HCT116 (cell line): Measurements from ENCODE around the gene SF3B1.

Source experiments
- CBX3 ChIP-seq: IDR thresholded peaks from 2 replicates; pipeline ENCODE4 v1.6.1; 2012; ENCODE audit warnings: low read depth
- CTCF ChIP-seq, 3 experiments: fragments of 200-600 bp in 1 of 3; sonication (generic) in 1 of 3; IDR thresholded peaks in 2 of 3; conservative IDR thresholded peaks in 1 of 3; 2 replicates each; pipeline ENCODE4 v1.5.1; 2012 to 2017; ENCODE audit warnings: low read depth in 2 of 3, low read length in 2 of 3, antibody characterized with exemption in 1 of 3, borderline replicate concordance in 1 of 3, control low read depth in 1 of 3, mild to moderate bottlenecking in 1 of 3, mixed read lengths in 1 of 3, mixed run types in 1 of 3, moderate library complexity in 1 of 3; ENCODE audit not compliant: insufficient read depth in 1 of 3
- EGR1 ChIP-seq: IDR thresholded peaks from 2 replicates; pipeline ENCODE4 v1.6.1; 2012; ENCODE audit warnings: low read depth
- EZH2 ChIP-seq: fragments of 200-600 bp; sonication (generic); IDR thresholded peaks from 2 replicates; pipeline ENCODE4 v1.6.1; 2017; ENCODE audit warnings: antibody characterized with exemption, mixed run types
- EZH2phosphoT487 ChIP-seq: fragments of 200-600 bp; IDR thresholded peaks from 2 replicates; pipeline ENCODE4 v1.6.1; 2018; ENCODE audit warnings: antibody characterized with exemption, borderline replicate concordance
- FOSL1 ChIP-seq: IDR thresholded peaks from 2 replicates; pipeline ENCODE4 v1.6.1; 2012; ENCODE audit warnings: low read depth
- POLR2A ChIP-seq: IDR thresholded peaks from 2 replicates; pipeline ENCODE4 v1.7.0; 2011; ENCODE audit warnings: borderline replicate concordance; ENCODE audit not compliant: insufficient read depth, insufficient read length; ENCODE audit errors: extremely low read depth
- RAD21 ChIP-seq: IDR thresholded peaks from 2 replicates; pipeline ENCODE4 v1.6.1; 2012; ENCODE audit warnings: low read depth, mild to moderate bottlenecking
- YY1 ChIP-seq: IDR thresholded peaks from 2 replicates; pipeline ENCODE4 v1.6.1; 2011; ENCODE audit warnings: low read length, low read depth, moderate library complexity, mild to moderate bottlenecking; ENCODE audit not compliant: insufficient replicate concordance; ENCODE audit errors: extremely low read depth
- TF ChIP-seq, protein P1 (sequence below): IDR thresholded peaks from 2 replicates; pipeline ENCODE4 v1.6.1; 2012

GRCh38 chr2:197399887-197400540 is 34.8 kb downstream of the SF3B1 start:
- TF ChIP-seq CTCF (IDR thresholded peaks at IDR 0.05 in 2 of 3, conservative IDR thresholded peaks at IDR 0.05 in 1 of 3; ENCODE audit: borderline replicate concordance in 1 of 3, insufficient read depth in 1 of 3, low read depth in 2 of 3, low read length in 2 of 3), result no peak
- no peak for TF ChIP-seq EZH2
- no peak for TF ChIP-seq RAD21
- TF ChIP-seq CBX3, result no peak
- TF ChIP-seq EZH2phosphoT487, result no peak
- no peak for TF ChIP-seq POLR2A
- TF ChIP-seq FOSL1, result no peak
- TF ChIP-seq, protein P1, sequence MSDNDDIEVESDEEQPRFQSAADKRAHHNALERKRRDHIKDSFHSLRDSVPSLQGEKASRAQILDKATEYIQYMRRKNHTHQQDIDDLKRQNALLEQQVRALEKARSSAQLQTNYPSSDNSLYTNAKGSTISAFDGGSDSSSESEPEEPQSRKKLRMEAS, result no peak
- TF ChIP-seq EGR1, result no peak
- no peak for TF ChIP-seq YY1
